ENCODE measurements around the gene ISM1.

- TF ChIP-seq PRDM15 (CRISPR knock-in tag; IDR thresholded peaks at IDR 0.05) = no peak
- TF ChIP-seq RXRA (CRISPR knock-in tag; IDR thresholded peaks at IDR 0.05) = no peak
- TF ChIP-seq RELA (CRISPR knock-in tag; IDR thresholded peaks at IDR 0.05) = no peak
- TF ChIP-seq ZFP1 (CRISPR knock-in tag; IDR thresholded peaks at IDR 0.05) = no peak
- TF ChIP-seq ZBTB40 (IDR thresholded peaks at IDR 0.05) = no peak
- TF ChIP-seq ZBTB40 (CRISPR knock-in tag; IDR thresholded peaks at IDR 0.05) = no peak
- no peak for TF ChIP-seq CTCF (CRISPR knock-in tag; IDR thresholded peaks at IDR 0.05)
- no peak for TF ChIP-seq KLF15 (CRISPR knock-in tag; IDR thresholded peaks at IDR 0.05; ENCODE audit: borderline replicate concordance)
- no peak for TF ChIP-seq MTERF4 (CRISPR knock-in tag; IDR thresholded peaks at IDR 0.05)
- no peak for TF ChIP-seq YY1 (IDR thresholded peaks at IDR 0.05; ENCODE audit: insufficient read depth, insufficient replicate concordance, low read depth, low read length)
- TF ChIP-seq POGZ (CRISPR knock-in tag; IDR thresholded peaks at IDR 0.05) = no peak
- TF ChIP-seq HNRNPH1 (optimal IDR thresholded peaks at IDR 0.05; ENCODE audit: low read depth, low read length) = no peak
- no peak for TF ChIP-seq ISL2 (CRISPR knock-in tag; IDR thresholded peaks at IDR 0.05)
- TF ChIP-seq TFDP2 (CRISPR knock-in tag; IDR thresholded peaks at IDR 0.05) = no peak
These were observed 53.3 kb downstream of the ISM1 start for GRCh38 chr20:13274275-13274861.

Measured in HepG2 (cell line).